T-helper 2 cell treated with Interferon-gamma antibody and Interleukin-4, amounts not matched to agents 5 μg/mL and 100 μg/mL, for 36 hours (primary cell): ENCODE data around the gene SHH.
A peak's percentile ranks its signal among the peaks of the same experiment; 100 is the strongest.

Source experiments
- DNase-seq: peaks from one replicate; pipeline ENCODE4 v3.0.0; 2021; ENCODE audit warnings: low spot score
- H3K27ac Mint-ChIP-seq: one replicate; pipeline ENCODE4 v1.8.0; 2021; ENCODE audit warnings: mild to moderate bottlenecking, mixed read lengths
- H3K27me3 Mint-ChIP-seq: one replicate; pipeline ENCODE4 v1.8.0; 2021; ENCODE audit warnings: low read depth, mixed read lengths
- H3K36me3 Mint-ChIP-seq: one replicate; pipeline ENCODE4 v1.8.0; 2021; ENCODE audit warnings: low read depth, mixed read lengths
- H3K4me1 Mint-ChIP-seq: one replicate; pipeline ENCODE4 v1.8.0; 2021; ENCODE audit warnings: low read depth, mixed read lengths
- H3K4me3 Mint-ChIP-seq: one replicate; pipeline ENCODE4 v1.8.0; 2022; ENCODE audit warnings: mild to moderate bottlenecking, moderate library complexity, mixed read lengths
- H3K9me3 Mint-ChIP-seq: one replicate; pipeline ENCODE4 v1.8.0; 2021; ENCODE audit warnings: mixed read lengths

Gene SHH

GRCh38 chr7:155774947-155775346, 37.3 kb downstream of the SHH start:
- H3K4me3 Mint-ChIP-seq: no peak overlapping the region
- no peak for DNase-seq
- peaks cover 50% of the 10 kb centered on the region for H3K36me3 Mint-ChIP-seq
- H3K4me1 Mint-ChIP-seq: no peaks in the 10 kb centered on the region
- H3K27ac Mint-ChIP-seq: no peak overlapping the region
- no peaks in the 10 kb centered on the region for H3K27me3 Mint-ChIP-seq
- H3K9me3 Mint-ChIP-seq: no peaks in the 10 kb centered on the region

- H3K36me3 Mint-ChIP-seq: peaks cover 52% of the 10 kb centered on the region
- H3K4me1 Mint-ChIP-seq: no peaks in the 10 kb centered on the region
- no peak overlapping the region for H3K4me3 Mint-ChIP-seq
- no peak for DNase-seq
- H3K9me3 Mint-ChIP-seq: no peaks in the 10 kb centered on the region
- H3K27me3 Mint-ChIP-seq: no peaks in the 10 kb centered on the region
- no peak overlapping the region for H3K27ac Mint-ChIP-seq
Measured at GRCh38 chr7:155773531-155773930, 38.7 kb downstream of the SHH start.

GRCh38 chr7:155770241-155770640, 42.0 kb downstream of the SHH start:
- Mint-ChIP-seq H3K27me3 (no peaks in the 10 kb centered on the region), H3K9me3 (no peaks in the 10 kb centered on the region), H3K4me3 (no peak overlapping the region), H3K27ac (no peak overlapping the region), H3K4me1 (peaks cover 12% of the 10 kb centered on the region), H3K36me3 (peaks cover 42% of the 10 kb centered on the region)
- no peak for DNase-seq

- H3K4me1 Mint-ChIP-seq: peaks cover 16% of the 10 kb centered on the region
- H3K27me3 Mint-ChIP-seq: no peaks in the 10 kb centered on the region
- H3K36me3 Mint-ChIP-seq: peaks cover 39% of the 10 kb centered on the region
- H3K4me3 Mint-ChIP-seq: no peak overlapping the region
- H3K9me3 Mint-ChIP-seq: no peaks in the 10 kb centered on the region
- H3K27ac Mint-ChIP-seq: no peak overlapping the region
- no peak for DNase-seq
Measured at GRCh38 chr7:155769701-155770100, 42.6 kb downstream of the SHH start.

- Mint-ChIP-seq H3K27ac (peak overlapping the region; percentile 49), H3K27me3 (no peaks in the 10 kb centered on the region), H3K9me3 (no peaks in the 10 kb centered on the region), H3K36me3 (peaks cover 43% of the 10 kb centered on the region), H3K4me3 (no peak overlapping the region), H3K4me1 (peaks cover 40% of the 10 kb centered on the region)
- no peak for DNase-seq
Measured at GRCh38 chr7:155766966-155767916, 45.0 kb downstream of the SHH start.

- H3K36me3 Mint-ChIP-seq: peaks cover 49% of the 10 kb centered on the region
- H3K9me3 Mint-ChIP-seq: no peaks in the 10 kb centered on the region
- DNase-seq: no peak
- no peaks in the 10 kb centered on the region for H3K27me3 Mint-ChIP-seq
- H3K27ac Mint-ChIP-seq: no peak overlapping the region
- H3K4me1 Mint-ChIP-seq: peaks cover 48% of the 10 kb centered on the region
- H3K4me3 Mint-ChIP-seq: no peak overlapping the region
Measured at GRCh38 chr7:155766386-155766785, 45.9 kb downstream of the SHH start.

- peaks cover 53% of the 10 kb centered on the region for H3K4me1 Mint-ChIP-seq
- peak overlapping the region; percentile 73 for H3K27ac Mint-ChIP-seq
- H3K27me3 Mint-ChIP-seq: no peaks in the 10 kb centered on the region
- no peaks in the 10 kb centered on the region for H3K9me3 Mint-ChIP-seq
- H3K4me3 Mint-ChIP-seq: no peak overlapping the region
- no peak for DNase-seq
- H3K36me3 Mint-ChIP-seq: peaks cover 51% of the 10 kb centered on the region
Measured at GRCh38 chr7:155765458-155765857, 46.8 kb downstream of the SHH start.

GRCh38 chr7:155764438-155764793, 47.8 kb downstream of the SHH start:
- peaks cover 52% of the 10 kb centered on the region for H3K36me3 Mint-ChIP-seq
- peak overlapping the region; percentile 83 for H3K4me3 Mint-ChIP-seq
- H3K9me3 Mint-ChIP-seq: no peaks in the 10 kb centered on the region
- peak overlapping the region; percentile 98 for H3K27ac Mint-ChIP-seq
- peak; percentile 63 for DNase-seq
- peaks cover 61% of the 10 kb centered on the region for H3K4me1 Mint-ChIP-seq
- H3K27me3 Mint-ChIP-seq: no peaks in the 10 kb centered on the region

GRCh38 chr7:155763691-155764437, 48.4 kb downstream of the SHH start:
- Mint-ChIP-seq H3K36me3 (peaks cover 52% of the 10 kb centered on the region), H3K27me3 (no peaks in the 10 kb centered on the region), H3K4me3 (peak overlapping the region; percentile 83), H3K9me3 (no peaks in the 10 kb centered on the region), H3K4me1 (peaks cover 61% of the 10 kb centered on the region), H3K27ac (peak overlapping the region; percentile 98)
- DNase-seq: peak; percentile 71

GRCh38 chr7:155763122-155763521, 49.1 kb downstream of the SHH start:
- H3K27ac Mint-ChIP-seq: peak overlapping the region; percentile 98
- DNase-seq: no peak
- peak overlapping the region; percentile 83 for H3K4me3 Mint-ChIP-seq
- H3K4me1 Mint-ChIP-seq: peaks cover 59% of the 10 kb centered on the region
- H3K36me3 Mint-ChIP-seq: peaks cover 52% of the 10 kb centered on the region
- H3K27me3 Mint-ChIP-seq: no peaks in the 10 kb centered on the region
- no peaks in the 10 kb centered on the region for H3K9me3 Mint-ChIP-seq

- Mint-ChIP-seq H3K36me3 (peaks cover 54% of the 10 kb centered on the region), H3K4me3 (peak overlapping the region; percentile 83), H3K4me1 (peaks cover 57% of the 10 kb centered on the region), H3K27me3 (no peaks in the 10 kb centered on the region), H3K9me3 (no peaks in the 10 kb centered on the region), H3K27ac (peak overlapping the region; percentile 98)
- no peak for DNase-seq
Measured at GRCh38 chr7:155762655-155763054, 49.6 kb downstream of the SHH start.

GRCh38 chr7:155762036-155762435, 50.2 kb downstream of the SHH start:
- peaks cover 54% of the 10 kb centered on the region for H3K36me3 Mint-ChIP-seq
- H3K27me3 Mint-ChIP-seq: no peaks in the 10 kb centered on the region
- H3K27ac Mint-ChIP-seq: peak overlapping the region; percentile 98
- H3K4me1 Mint-ChIP-seq: peaks cover 53% of the 10 kb centered on the region
- no peak for DNase-seq
- H3K4me3 Mint-ChIP-seq: peak overlapping the region; percentile 83
- H3K9me3 Mint-ChIP-seq: no peaks in the 10 kb centered on the region

GRCh38 chr7:155761162-155761561, 51.1 kb downstream of the SHH start:
- peaks cover 53% of the 10 kb centered on the region for H3K4me1 Mint-ChIP-seq
- H3K27me3 Mint-ChIP-seq: no peaks in the 10 kb centered on the region
- H3K4me3 Mint-ChIP-seq: peak overlapping the region; percentile 14
- H3K27ac Mint-ChIP-seq: peak overlapping the region; percentile 7
- peaks cover 62% of the 10 kb centered on the region for H3K36me3 Mint-ChIP-seq
- no peak for DNase-seq
- no peaks in the 10 kb centered on the region for H3K9me3 Mint-ChIP-seq

- no peaks in the 10 kb centered on the region for H3K9me3 Mint-ChIP-seq
- no peaks in the 10 kb centered on the region for H3K27me3 Mint-ChIP-seq
- H3K4me1 Mint-ChIP-seq: peaks cover 51% of the 10 kb centered on the region
- no peak overlapping the region for H3K27ac Mint-ChIP-seq
- H3K36me3 Mint-ChIP-seq: peaks cover 63% of the 10 kb centered on the region
- DNase-seq: no peak
- no peak overlapping the region for H3K4me3 Mint-ChIP-seq
Measured at GRCh38 chr7:155759740-155760430, 52.4 kb downstream of the SHH start.
